ENCODE measurements around the gene LAG3.
A peak's percentile ranks its signal among the peaks of the same experiment; 100 is the strongest.

LAG3 gene

GRCh38 chr12:6824901-6825381, 52.6 kb downstream of the LAG3 start:
- DNase-seq, result no peak

GRCh38 chr12:6825398-6826124, 53.2 kb downstream of the LAG3 start:
- DNase-seq, result peak; percentile 83

- no peak for DNase-seq
Observed at GRCh38 chr12:6826125-6826733, 53.9 kb downstream of the LAG3 start.

- DNase-seq, result no peak
Observed at GRCh38 chr12:6826734-6827436, 54.6 kb downstream of the LAG3 start.

GRCh38 chr12:6827437-6827911, 55.2 kb downstream of the LAG3 start:
- DNase-seq, result peak; percentile 45
